Choroid plexus epithelial cell (primary cell): ENCODE measurements around the gene TMEM156.
"Not testable (repeated sequence)": the region's sequence is repeated elsewhere in the genome, so short reads cannot be mapped to it uniquely, and the experiment has no call there.

Experiments
- DNase-seq: peaks from one replicate; pipeline ENCODE4 v3.0.0-alpha.2; 2010; ENCODE audit warnings: low read depth
- H3K4me3 ChIP-seq: 2 replicates; pipeline ENCODE4 v1.5.1; 2011; ENCODE audit warnings: low read depth, mild to moderate bottlenecking, control low read depth, low read length, moderate library complexity
- CTCF ChIP-seq: conservative IDR thresholded peaks from 2 replicates; pipeline ENCODE4 v1.5.1; 2011; ENCODE audit warnings: low read depth, mild to moderate bottlenecking, control low read depth, inconsistent platforms, low read length, moderate library complexity

Gene TMEM156

GRCh38 chr4:39043861-39044363, 11.7 kb upstream of the TMEM156 start:
- DNase-seq, result peak; percentile 83
- TF ChIP-seq CTCF, result no peak
- peak overlapping the region; percentile 71 for H3K4me3 ChIP-seq

GRCh38 chr4:39043058-39043860, 11.1 kb upstream of the TMEM156 start:
- TF ChIP-seq CTCF, result no peak
- peak; percentile 75 for DNase-seq
- H3K4me3 ChIP-seq, result peak overlapping the region; percentile 22

- peak; percentile 42 for DNase-seq
- no peak overlapping the region for H3K4me3 ChIP-seq
- TF ChIP-seq CTCF, result no peak
These were observed 10.2 kb upstream of the TMEM156 start for GRCh38 chr4:39042366-39042765.

GRCh38 chr4:39039108-39039507, 6.9 kb upstream of the TMEM156 start:
- DNase-seq, result no peak
- TF ChIP-seq CTCF, result no peak
- H3K4me3 ChIP-seq, result no peak overlapping the region

- DNase-seq, result no peak
- TF ChIP-seq CTCF, result no peak
- H3K4me3 ChIP-seq, result no peak overlapping the region
These were observed 5.7 kb upstream of the TMEM156 start for GRCh38 chr4:39037941-39038340.

GRCh38 chr4:39037491-39037825, 5.2 kb upstream of the TMEM156 start:
- no peak overlapping the region for H3K4me3 ChIP-seq
- no peak for TF ChIP-seq CTCF
- DNase-seq, result peak; percentile 75

- no peak overlapping the region for H3K4me3 ChIP-seq
- peak; percentile 95 for DNase-seq
- TF ChIP-seq CTCF, result no peak
These were observed 4.0 kb upstream of the TMEM156 start for GRCh38 chr4:39036172-39036571.

- not testable (repeated sequence) for DNase-seq
- peak overlapping the region; percentile 48 for H3K4me3 ChIP-seq
These were observed 604 bp downstream of the TMEM156 start for GRCh38 chr4:39031590-39032020.
